NOMO-1 treated with dmso at 0.1 percent for 144 hours (cell line): ENCODE data around the gene MYBPHL.
"Not testable (repeated sequence)": the region's sequence is repeated elsewhere in the genome, so short reads cannot be mapped to it uniquely, and the experiment has no call there.

Experiments
- DNase-seq: peaks from one replicate; lab custom pipeline; 2025; ENCODE audit not compliant: unreplicated experiment; lab: John Stamatoyannopoulos, UW

The MYBPHL gene

GRCh38 chr1:109307274-109308021 lies 637 bp upstream of the MYBPHL start:
- peak; percentile 58 for DNase-seq

- DNase-seq, result not testable (repeated sequence)
Measured at GRCh38 chr1:109305991-109306390, 820 bp downstream of the MYBPHL start.

- no peak for DNase-seq
Measured at GRCh38 chr1:109304226-109304920, 2.4 kb downstream of the MYBPHL start.

GRCh38 chr1:109301874-109302273 lies 4.9 kb downstream of the MYBPHL start:
- DNase-seq, result no peak

- DNase-seq, result no peak
Measured at GRCh38 chr1:109300650-109301151, 6.1 kb downstream of the MYBPHL start.

GRCh38 chr1:109299558-109300343 lies 7.1 kb downstream of the MYBPHL start:
- no peak for DNase-seq

GRCh38 chr1:109298666-109299557 lies 7.9 kb downstream of the MYBPHL start:
- no peak for DNase-seq

- DNase-seq, result no peak
Measured at GRCh38 chr1:109296782-109297181, 10.0 kb downstream of the MYBPHL start.

- DNase-seq, result no peak
Measured at GRCh38 chr1:109295712-109296415, 10.9 kb downstream of the MYBPHL start.

- peak; percentile 43 for DNase-seq
Measured at GRCh38 chr1:109294481-109294880, 12.3 kb downstream of the MYBPHL start.

- no peak for DNase-seq
Measured at GRCh38 chr1:109293026-109293425, 13.8 kb downstream of the MYBPHL start.

- no peak for DNase-seq
Measured at GRCh38 chr1:109292364-109292763, 14.4 kb downstream of the MYBPHL start.

- peak; percentile 82 for DNase-seq
Measured at GRCh38 chr1:109290998-109291397, 15.8 kb downstream of the MYBPHL start.

GRCh38 chr1:109290137-109290536 lies 16.7 kb downstream of the MYBPHL start:
- no peak for DNase-seq

- not testable (repeated sequence) for DNase-seq
Measured at GRCh38 chr1:109286762-109287161, 20.0 kb downstream of the MYBPHL start.

GRCh38 chr1:109283748-109284600 lies 22.8 kb downstream of the MYBPHL start:
- DNase-seq, result no peak

- peak; percentile 84 for DNase-seq
Measured at GRCh38 chr1:109282952-109283747, 23.7 kb downstream of the MYBPHL start, which contains the start of gene PSRC1. TSS of gene PSRC1 (minus strand) at chr1:109283145.

- DNase-seq, result no peak
Measured at GRCh38 chr1:109282497-109282951, 24.3 kb downstream of the MYBPHL start.
